ENCODE results near the gene NEK7.

The NEK7 gene

DNA sequence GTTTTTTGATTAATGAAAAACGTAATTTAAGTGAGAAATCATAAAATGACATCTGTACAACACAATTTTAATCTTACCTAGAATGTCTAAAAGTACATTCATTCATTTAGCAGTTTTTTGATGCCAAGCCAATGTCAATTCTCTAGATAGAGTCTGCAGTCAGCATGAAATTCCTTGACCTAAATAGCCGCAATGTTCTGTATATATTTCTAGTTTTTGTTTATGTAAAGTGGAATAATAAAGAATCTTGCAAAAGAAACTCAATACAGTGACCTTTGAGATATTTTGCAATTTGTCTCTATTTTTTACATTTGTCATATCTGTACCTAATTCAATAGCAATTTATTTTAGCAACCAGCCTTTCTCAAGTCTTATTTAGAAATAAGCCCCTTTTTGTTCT is 207.7 kb downstream of the NEK7 start:
- DNase-seq, result no peak

DNA sequence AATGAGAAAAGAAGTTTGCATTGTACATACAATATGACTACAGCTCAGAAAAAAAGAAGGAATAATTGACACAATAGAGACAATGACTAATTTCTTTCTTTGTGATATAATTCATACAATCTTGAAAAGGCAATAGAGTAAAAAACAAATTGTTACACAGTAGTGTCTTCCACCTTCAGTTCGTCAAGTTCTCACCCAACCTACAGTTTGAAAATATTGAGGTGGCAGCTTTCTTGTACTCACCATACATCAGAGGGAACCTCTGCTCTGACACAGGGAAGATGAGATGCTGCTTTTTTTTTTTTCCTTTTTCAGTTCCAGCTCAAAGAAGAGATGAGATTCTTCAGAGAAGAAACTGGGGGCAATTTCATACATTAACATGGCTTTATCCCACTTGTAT is 210.5 kb downstream of the NEK7 start:
- DNase-seq, result no peak

DNA sequence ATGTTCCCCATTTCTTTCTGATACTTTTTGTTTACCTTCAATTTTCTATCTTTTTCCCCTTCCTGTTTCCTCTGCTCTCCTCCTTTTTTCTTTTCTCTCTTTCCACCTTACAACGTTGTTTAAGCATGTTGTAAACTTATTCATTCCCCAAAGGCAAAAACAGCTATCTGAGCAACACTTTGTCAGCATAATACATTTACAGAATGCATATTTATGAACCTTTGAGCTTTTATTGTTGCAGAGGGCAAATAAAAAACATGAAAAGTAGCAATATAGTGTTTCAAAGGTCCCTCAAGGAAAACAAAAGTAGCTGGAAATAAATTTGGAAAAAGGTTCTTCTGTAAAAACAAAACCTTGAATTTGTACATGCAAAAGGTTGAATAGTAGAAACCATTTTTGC is 214.2 kb downstream of the NEK7 start:
- DNase-seq, result no peak

All from stimulated activated CD4-positive, alpha-beta T cell treated with anti-CD3 and anti-CD28 coated beads, Interleukin-2, amount 100 ng/mL, for 48 hours (primary cell).